IPS-15b (cell line): ENCODE results near the gene AHCTF1.

Experiments used
- H3K27me3 ChIP-seq: one replicate; pipeline ENCODE4 v1.6.1; 2013; ENCODE audit warnings: low read length; ENCODE audit not compliant: control insufficient read depth, insufficient read depth
- H3K36me3 ChIP-seq: one replicate; pipeline ENCODE4 v1.6.1; 2013; ENCODE audit warnings: low read length; ENCODE audit not compliant: control insufficient read depth, insufficient read depth
- H3K4me1 ChIP-seq: one replicate; pipeline ENCODE4 v1.6.1; 2013; ENCODE audit warnings: mild to moderate bottlenecking, low read length; ENCODE audit not compliant: control insufficient read depth, insufficient read depth
- H3K4me3 ChIP-seq: one replicate; pipeline ENCODE4 v1.5.1; 2013; ENCODE audit warnings: low read depth, low read length
- H3K9ac ChIP-seq: one replicate; pipeline ENCODE4 v1.6.1; 2013; ENCODE audit warnings: low read depth, mild to moderate bottlenecking, low read length
- H3K9me3 ChIP-seq: one replicate; pipeline ENCODE4 v1.6.1; 2013; ENCODE audit warnings: mild to moderate bottlenecking, low read length; ENCODE audit not compliant: control insufficient read depth, insufficient read depth

AHCTF1 gene

DNA sequence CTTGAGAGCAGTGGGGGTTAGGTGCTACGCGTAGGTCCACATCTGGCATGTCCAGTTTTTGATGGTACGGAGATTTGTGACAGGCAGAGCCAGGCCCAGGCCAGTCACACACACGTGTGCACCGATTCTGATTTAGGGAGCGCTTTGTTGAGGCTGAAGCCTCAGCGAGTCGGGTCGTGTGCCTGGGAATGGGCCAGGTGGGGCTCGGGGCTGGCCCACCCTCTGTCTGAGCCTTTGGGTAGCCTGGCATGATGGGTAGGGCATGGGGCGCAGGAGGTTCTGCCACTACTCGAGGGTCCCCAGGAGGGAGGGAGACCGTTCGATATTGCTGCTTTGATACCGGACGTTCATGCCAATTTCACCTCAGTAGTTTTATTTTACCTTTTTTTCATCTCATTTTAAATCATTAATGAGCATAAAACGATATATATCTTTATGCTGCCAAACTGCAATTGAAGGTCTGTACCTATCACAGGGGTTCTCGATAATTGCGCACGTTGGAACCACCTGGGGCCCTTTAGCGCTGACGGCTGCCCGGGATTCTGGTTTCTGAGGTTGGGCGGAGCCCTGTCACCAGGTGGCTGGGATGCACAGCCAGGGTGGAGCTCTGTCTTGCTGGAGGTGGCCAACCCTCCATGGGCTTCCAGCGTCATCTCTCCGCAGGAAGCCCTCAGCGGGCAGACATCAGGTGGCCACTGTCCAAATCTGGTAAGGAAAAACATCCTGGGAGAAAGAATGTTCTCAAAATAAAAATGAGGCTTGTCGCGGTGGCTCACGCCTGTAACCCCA lies 135.6 kb downstream of the AHCTF1 start:
- no peaks in the 10 kb centered on the region for H3K9me3 ChIP-seq
- peaks cover 22% of the 10 kb centered on the region for H3K4me1 ChIP-seq
- no peaks in the 10 kb centered on the region for H3K27me3 ChIP-seq
- H3K4me3 ChIP-seq: no peak overlapping the region
- no peak overlapping the region for H3K9ac ChIP-seq
- H3K36me3 ChIP-seq: no peaks in the 10 kb centered on the region

DNA sequence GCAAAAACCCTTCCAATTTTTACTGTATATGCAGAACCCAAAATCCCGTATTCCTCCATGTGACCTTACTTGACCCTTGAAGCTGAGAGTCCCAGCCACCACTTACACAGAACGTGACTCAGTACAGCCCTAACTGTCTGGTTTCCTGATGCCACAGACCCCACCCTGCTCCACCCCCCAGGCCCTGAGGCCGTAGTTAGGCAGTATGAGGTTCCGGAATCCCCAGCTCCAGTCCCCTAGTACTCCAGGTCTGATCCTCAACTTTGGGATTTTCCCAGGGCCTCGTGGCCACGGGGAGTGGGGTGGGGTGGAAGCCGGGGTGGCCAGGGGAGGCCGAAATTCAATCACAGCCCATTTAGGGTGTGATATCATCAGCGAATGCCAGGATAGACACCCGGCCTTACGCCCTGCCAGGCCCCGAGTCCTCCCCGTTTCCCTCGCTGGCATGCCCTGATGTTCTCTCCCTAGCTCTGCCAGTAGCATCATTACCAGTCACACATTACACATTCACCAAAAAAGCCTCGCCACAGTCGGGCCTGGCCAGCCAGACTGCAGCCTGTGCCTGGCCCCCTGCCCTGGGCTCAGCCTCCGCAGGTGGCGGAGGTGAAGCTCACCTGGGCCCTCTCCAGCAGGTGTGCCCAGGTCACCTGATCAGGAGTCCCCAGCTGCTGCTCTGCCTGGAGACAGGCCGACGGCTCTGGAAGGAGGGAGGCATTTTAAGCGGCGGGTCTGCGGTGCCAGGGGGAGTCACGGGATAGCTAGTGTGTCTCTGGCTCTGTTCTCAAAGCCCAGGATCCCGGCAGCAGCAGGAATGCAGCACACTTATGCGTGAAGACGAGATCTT lies 136.7 kb downstream of the AHCTF1 start:
- no peaks in the 10 kb centered on the region for H3K9me3 ChIP-seq
- no peaks in the 10 kb centered on the region for H3K36me3 ChIP-seq
- peaks cover 22% of the 10 kb centered on the region for H3K4me1 ChIP-seq
- H3K27me3 ChIP-seq: no peaks in the 10 kb centered on the region
- H3K9ac ChIP-seq: no peak overlapping the region
- no peak overlapping the region for H3K4me3 ChIP-seq

DNA sequence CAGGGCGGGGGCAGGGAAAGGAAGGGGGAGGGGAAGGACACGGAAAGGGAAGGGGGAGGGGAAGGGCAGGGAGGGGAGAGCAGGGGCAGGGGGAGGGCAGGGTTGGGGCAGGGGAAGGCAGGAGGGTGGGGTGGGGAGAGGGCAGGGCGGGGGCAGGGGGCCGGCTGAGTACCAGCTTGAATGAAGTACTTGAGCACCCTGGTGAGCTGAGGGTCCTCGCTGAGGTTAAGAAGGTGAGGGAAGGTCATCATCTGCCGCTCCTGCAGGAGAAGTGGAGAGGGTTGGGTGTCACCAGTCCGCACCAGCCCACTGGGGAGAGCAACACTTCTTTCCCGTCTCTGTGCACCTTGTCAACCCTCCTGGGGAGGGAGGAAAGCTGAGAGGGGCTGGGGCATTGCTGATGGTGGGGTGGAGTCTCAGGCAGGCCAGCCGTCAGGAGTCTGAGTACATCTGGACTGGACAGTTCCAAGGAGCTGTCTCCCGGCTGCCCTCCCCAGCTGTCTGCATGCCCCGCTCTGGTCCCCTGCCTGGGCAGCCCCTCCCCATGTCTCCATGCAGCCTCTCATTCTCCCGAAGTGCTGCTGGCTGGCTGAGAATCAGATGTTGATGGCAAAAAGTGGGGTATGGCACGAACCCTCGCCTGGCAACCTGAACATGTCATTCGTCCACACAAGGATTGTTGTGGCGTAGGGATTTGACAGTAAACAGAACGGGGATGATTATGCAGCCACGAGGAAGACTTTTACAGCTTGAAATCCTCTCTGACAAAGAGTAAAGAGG lies 137.5 kb downstream of the AHCTF1 start:
- Histone ChIP-seq H3K9ac (no peak overlapping the region), H3K9me3 (no peaks in the 10 kb centered on the region), H3K36me3 (no peaks in the 10 kb centered on the region), H3K27me3 (no peaks in the 10 kb centered on the region), H3K4me1 (peaks cover 25% of the 10 kb centered on the region), H3K4me3 (peak overlapping the region; percentile 33)

DNA sequence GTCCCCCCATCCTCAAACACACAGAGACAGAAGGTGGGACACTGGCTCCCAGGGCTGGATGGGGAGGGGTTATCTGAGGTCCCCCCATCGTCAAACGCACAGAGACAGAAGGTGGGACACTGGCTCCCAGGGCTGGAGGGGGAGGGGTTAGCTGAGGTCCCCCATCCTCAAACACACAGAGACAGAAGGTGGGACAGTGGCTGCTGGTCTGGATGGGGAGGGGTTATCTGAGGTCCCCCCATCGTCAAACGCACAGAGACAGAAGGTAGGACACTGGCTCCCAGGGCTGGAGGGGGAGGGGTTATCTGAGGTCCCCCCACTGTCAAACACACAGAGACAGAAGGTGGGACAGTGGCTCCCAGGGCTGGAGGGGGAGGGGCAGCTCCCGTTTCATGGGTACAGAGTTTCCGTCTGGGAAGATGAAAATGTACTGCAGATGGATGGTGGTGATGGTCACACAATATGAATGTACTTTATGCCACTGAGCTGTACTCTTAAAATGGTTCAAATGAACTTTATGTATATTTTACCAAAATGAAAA lies 138.3 kb downstream of the AHCTF1 start:
- Histone ChIP-seq H3K9me3 (no peaks in the 10 kb centered on the region), H3K4me1 (peaks cover 24% of the 10 kb centered on the region), H3K36me3 (no peaks in the 10 kb centered on the region), H3K9ac (no peak overlapping the region), H3K27me3 (no peaks in the 10 kb centered on the region), H3K4me3 (no peak overlapping the region)

DNA sequence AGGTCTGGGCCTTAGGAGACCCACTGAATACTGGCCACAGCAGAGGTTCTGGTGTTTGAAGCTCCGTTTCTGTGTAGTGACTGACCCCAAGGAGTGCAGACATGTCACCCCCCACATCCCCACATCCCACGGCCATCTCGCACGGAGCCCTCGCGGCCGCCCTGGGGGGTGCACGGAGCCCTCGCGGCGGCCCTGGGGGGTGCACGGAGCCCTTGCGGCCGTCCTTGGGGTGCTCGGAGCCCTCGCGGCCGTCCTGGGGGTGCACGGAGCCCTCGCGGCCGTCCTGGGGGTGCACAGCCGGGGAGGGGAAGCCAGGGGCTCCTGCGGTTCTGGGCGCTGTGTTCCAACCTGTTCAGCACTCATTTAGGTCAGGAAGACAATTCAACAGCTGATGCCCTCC lies 139.1 kb downstream of the AHCTF1 start:
- Histone ChIP-seq H3K9me3 (no peaks in the 10 kb centered on the region), H3K27me3 (no peaks in the 10 kb centered on the region), H3K4me1 (peaks cover 24% of the 10 kb centered on the region)

DNA sequence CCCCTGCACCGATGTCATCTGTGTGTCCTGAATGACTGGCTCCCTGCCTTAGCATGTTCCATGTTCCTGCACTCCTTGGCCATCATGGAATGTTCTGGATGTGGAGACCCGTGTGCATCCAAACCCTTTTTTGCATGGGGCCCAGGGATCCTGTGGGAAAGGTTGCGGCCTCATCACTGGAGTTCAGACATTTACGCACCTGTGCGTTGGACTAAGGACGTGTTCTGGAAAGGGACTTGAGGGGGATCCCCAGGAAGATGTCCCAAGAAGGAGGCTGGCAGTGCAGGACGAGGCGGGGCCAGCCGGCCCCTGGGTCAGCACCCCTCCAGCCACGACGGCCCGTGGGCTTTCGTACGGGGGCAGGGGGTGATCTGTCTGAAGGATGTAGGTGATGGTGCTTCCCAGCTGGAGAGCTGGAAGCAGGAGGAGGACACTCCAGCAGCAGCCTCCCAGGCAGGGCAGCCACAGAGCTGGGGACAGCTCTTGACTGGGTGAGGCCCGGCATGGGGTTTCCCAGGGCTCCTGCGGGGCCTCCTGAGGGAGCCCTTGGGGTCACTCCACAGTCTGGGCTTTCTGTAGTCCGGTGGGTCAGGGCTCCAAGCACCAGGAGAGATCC lies 140.3 kb downstream of the AHCTF1 start:
- Histone ChIP-seq H3K4me3 (no peak overlapping the region), H3K9me3 (no peaks in the 10 kb centered on the region), H3K27me3 (no peaks in the 10 kb centered on the region), H3K36me3 (no peaks in the 10 kb centered on the region), H3K4me1 (peaks cover 24% of the 10 kb centered on the region), H3K9ac (no peak overlapping the region)

More for the DNA sequence above, 139.1 kb downstream of the AHCTF1 start:
- H3K4me3 ChIP-seq: no peak overlapping the region
- no peaks in the 10 kb centered on the region for H3K36me3 ChIP-seq
- no peak overlapping the region for H3K9ac ChIP-seq

DNA sequence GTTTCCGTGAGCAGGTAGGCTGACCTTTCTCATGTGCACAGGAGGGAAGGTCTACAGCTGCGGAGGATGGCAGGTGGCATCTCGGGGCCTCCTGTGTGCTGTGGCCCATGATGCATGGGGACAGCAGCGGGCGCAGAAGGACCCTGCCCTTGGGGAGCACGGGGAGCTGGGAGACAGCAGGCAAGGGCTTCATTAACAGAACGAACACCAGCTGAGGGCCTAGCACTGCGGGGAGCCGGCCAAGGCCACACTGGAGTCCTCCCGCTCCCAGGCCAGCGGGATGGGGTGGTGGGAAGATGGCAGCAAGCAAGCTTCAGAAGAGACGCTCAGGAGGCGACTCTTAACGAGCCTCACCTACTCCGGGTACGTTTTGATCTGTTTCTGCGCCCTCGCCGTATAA lies 140.9 kb downstream of the AHCTF1 start:
- Histone ChIP-seq H3K36me3 (no peaks in the 10 kb centered on the region), H3K9me3 (no peaks in the 10 kb centered on the region), H3K27me3 (no peaks in the 10 kb centered on the region), H3K9ac (no peak overlapping the region), H3K4me1 (peaks cover 24% of the 10 kb centered on the region), H3K4me3 (no peak overlapping the region)

DNA sequence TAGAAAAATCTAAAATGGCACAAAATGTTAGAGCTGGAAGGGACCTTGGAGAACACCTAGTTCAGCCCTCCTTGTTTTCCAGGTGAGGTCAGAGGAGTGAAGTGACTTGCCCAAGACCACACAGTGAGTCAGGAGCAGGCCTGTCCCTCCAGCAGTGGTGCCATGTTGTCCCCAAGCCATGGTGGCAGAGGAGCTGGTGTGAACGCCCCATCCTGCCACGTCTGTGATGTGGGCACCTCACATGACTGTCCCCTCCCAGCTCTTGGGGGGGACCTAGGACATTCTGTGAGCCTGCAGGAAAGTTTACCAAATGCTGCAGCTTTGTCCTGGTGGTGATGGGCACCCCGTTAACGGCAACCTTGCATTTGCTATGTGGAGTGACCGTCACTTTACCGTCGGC lies 141.4 kb downstream of the AHCTF1 start:
- Histone ChIP-seq H3K4me3 (no peak overlapping the region), H3K9ac (no peak overlapping the region), H3K27me3 (no peaks in the 10 kb centered on the region), H3K4me1 (peaks cover 19% of the 10 kb centered on the region), H3K36me3 (peaks cover 3% of the 10 kb centered on the region), H3K9me3 (no peaks in the 10 kb centered on the region)

DNA sequence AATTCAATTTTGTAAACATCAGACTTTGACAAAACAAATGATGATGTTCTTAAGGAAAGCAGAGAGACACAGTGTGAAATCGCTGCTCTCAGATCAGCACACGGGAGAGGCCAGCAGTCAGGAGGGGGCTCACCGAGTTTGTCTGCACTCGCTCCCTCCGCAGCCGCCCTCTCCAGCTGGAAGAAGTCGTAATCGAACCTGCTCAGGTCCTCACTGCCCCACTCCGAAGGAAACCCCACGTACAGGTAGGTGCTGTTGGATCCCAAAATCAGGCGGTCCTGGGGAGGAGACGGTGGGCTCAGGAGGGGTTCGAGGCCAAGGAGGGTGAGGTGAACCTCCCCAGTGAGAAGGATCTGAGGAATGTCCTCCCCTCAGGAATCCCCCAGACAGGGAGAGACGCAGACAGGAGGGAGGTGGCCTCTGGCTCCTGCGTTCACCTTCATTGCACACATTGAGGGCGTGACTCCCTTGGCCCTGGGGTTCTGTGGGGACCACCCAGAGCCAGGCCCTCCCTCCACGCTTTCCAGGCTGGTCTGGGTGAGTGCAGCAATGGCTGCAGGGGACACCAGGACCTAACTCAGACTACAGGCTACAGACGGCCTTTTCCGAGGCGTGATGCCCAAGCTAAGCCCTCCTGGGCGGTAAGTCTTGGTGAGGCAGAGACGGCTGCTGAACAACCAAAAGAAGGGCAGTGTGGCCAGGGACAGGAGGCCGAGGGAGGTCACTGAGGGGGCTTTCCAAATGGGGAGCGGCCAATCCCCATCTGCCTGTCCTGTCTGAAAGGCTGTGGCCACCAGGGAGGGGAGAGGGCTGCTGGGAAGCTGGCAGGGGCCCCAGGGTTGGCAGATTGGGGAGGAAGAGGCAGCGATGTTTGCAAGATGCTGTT lies 142.1 kb downstream of the AHCTF1 start:
- Histone ChIP-seq H3K4me1 (peaks cover 14% of the 10 kb centered on the region), H3K27me3 (no peaks in the 10 kb centered on the region), H3K9me3 (no peaks in the 10 kb centered on the region), H3K9ac (peak overlapping the region; percentile 37), H3K36me3 (peaks cover 3% of the 10 kb centered on the region), H3K4me3 (no peak overlapping the region)
